Lower leg skin (tissue), 4 donors: ENCODE data around the gene ADCK1. TPM values are rescaled to one million over a fixed set of nuclear protein-coding genes. Genes with fewer than 3 reads are reported as not detected.
A peak's percentile ranks its signal among the peaks of the same experiment; 100 is the strongest.

Experiments used
- DNase-seq, 2 donors: peaks; one replicate each; pipeline ENCODE4 v3.0.0-alpha.2; 2019; ENCODE audit warnings: low spot score in 2 of 2
- H3K4me3 ChIP-seq: fragments of 200-600 bp; sonication (generic); 2 replicates; pipeline ENCODE4 v1.5.1; 2017; ENCODE audit warnings: mild to moderate bottlenecking, low read depth; ENCODE audit not compliant: poor library complexity, severe bottlenecking
- POLR2A ChIP-seq, 2 donors: fragments of 450-650 bp; IDR thresholded peaks; one replicate each; pipeline ENCODE4 v1.6.1; 2016 to 2017; ENCODE audit warnings: antibody characterized with exemption in 2 of 2, mild to moderate bottlenecking in 1 of 2, moderate library complexity in 1 of 2
- WGBS, 2 donors: methylation state at CpG; one replicate each; pipeline ENCODE4 v1.1.5; 2018; 5-methylcytosine and 5-hydroxymethylcytosine counted together
- intact Hi-C: fragments of 100-400 bp; cut with DNase I; formaldehyde crosslinking; loops from one replicate; pipeline ENCODE4 v1.15.0; 2023; ENCODE audit warnings: low total_unique reads
- total RNA-seq, 4 donors: library from RNA; depleted of rRNA; stranded (reverse); fragments of >200 nt; gene quantifications; one replicate each; pipeline ENCODE4 v1.1.0, GENCODE V29; 2016
- TF ChIP-seq, protein P1 (sequence below), 3 donors: fragments of 450-650 bp; IDR thresholded peaks; one replicate each; pipeline ENCODE4 v1.5.1; 2016; ENCODE audit warnings: antibody characterized with exemption in 3 of 3, mild to moderate bottlenecking in 3 of 3, moderate library complexity in 2 of 3

ADCK1 gene, protein sequence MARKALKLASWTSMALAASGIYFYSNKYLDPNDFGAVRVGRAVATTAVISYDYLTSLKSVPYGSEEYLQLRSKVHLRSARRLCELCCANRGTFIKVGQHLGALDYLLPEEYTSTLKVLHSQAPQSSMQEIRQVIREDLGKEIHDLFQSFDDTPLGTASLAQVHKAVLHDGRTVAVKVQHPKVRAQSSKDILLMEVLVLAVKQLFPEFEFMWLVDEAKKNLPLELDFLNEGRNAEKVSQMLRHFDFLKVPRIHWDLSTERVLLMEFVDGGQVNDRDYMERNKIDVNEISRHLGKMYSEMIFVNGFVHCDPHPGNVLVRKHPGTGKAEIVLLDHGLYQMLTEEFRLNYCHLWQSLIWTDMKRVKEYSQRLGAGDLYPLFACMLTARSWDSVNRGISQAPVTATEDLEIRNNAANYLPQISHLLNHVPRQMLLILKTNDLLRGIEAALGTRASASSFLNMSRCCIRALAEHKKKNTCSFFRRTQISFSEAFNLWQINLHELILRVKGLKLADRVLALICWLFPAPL
- total RNA-seq: 1 to 10 TPM; 5.7 to 8.5 (median 6.4) TPM

DNA sequence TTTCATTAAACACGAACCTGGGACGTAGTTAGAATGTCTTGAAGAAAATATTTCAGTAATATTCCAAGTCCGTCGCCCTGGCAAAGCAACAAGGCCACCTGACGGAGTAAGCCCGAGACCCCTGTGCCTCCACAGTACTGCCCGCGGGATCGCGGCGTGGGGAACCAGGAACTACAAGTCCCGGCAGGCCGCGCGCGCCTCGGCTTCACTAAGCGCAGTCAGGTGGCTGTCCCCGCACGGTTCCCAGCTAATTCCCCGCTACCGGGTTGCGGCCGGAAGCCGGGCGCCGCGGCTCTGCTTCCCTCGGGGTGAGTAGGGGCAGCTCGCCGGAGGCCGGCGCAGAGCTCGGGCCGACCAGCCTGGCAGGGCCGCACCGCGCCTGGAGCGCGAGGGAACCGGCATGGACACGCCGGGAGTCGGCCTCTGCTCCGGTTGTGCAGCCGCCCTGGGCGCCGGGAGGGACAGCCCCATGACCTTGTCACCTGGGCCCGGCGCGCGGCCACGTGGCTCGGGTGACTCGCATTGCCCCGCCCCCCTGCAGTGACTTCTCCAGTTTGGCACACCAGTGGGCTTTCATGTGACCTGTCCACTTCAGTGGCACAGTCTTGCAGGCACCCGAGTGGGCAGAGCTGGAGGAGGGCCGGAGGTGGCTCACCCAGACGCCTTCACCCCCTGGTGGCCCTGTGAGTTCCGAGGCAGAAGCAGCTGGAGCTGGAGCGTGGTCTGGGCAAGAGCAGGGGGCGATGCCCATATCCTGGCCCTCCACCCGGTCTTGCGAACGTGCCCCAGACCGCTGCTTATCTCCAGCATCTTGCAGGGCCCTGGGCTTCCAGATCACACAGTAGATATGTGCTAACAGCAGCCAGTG, at the start of gene ADCK1:
TSS of gene ADCK1 (plus strand) at position 247 of the 868 bp plus-strand sequence. CDS start 18,870 bp downstream, outside the sequence.
- TF ChIP-seq, protein P1, sequence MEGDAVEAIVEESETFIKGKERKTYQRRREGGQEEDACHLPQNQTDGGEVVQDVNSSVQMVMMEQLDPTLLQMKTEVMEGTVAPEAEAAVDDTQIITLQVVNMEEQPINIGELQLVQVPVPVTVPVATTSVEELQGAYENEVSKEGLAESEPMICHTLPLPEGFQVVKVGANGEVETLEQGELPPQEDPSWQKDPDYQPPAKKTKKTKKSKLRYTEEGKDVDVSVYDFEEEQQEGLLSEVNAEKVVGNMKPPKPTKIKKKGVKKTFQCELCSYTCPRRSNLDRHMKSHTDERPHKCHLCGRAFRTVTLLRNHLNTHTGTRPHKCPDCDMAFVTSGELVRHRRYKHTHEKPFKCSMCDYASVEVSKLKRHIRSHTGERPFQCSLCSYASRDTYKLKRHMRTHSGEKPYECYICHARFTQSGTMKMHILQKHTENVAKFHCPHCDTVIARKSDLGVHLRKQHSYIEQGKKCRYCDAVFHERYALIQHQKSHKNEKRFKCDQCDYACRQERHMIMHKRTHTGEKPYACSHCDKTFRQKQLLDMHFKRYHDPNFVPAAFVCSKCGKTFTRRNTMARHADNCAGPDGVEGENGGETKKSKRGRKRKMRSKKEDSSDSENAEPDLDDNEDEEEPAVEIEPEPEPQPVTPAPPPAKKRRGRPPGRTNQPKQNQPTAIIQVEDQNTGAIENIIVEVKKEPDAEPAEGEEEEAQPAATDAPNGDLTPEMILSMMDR (IDR thresholded peaks at IDR 0.05): peak in 1 of 3 donors; percentile 35
- no peak for TF ChIP-seq POLR2A (IDR thresholded peaks at IDR 0.05)
- intact Hi-C loops: no loop called here

DNA sequence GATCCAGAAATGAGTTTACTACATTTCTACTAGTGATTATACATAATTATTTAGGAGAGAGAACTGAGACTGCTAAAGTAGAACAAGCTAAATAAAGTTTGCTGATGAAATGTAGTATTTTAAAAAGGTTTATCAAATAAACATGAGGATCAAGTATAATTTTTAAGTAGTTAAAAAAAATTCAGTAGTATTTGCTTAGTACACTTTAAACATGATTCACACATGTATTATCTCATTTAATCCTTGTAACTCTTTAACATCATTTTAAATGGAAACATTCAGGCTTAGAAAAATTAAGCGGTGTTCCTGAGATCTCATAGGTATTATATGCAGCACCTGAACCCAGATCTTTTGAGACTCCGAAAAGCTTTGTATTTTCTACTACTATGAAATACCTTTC, 47.6 kb upstream of the ADCK1 start:
- intact Hi-C loops: no loop called here
- 93 to 98% methylated on average over 2 of the region's 2 CpGs for WGBS, 2 donors
- TF ChIP-seq, protein P1 (IDR thresholded peaks at IDR 0.05): no peak
- no peak for TF ChIP-seq POLR2A (IDR thresholded peaks at IDR 0.05)
- DNase-seq: no peak
- H3K4me3 ChIP-seq: no peak overlapping the region

More for the DNA sequence above, at the start of gene ADCK1:
- WGBS, 2 donors: 0 to 1% methylated on average over 27 to 44 of the region's 66 CpGs
- peak; percentile 85 to 98 for DNase-seq
- peak within 1 kb of the TSS; percentile 54 for H3K4me3 ChIP-seq

DNA sequence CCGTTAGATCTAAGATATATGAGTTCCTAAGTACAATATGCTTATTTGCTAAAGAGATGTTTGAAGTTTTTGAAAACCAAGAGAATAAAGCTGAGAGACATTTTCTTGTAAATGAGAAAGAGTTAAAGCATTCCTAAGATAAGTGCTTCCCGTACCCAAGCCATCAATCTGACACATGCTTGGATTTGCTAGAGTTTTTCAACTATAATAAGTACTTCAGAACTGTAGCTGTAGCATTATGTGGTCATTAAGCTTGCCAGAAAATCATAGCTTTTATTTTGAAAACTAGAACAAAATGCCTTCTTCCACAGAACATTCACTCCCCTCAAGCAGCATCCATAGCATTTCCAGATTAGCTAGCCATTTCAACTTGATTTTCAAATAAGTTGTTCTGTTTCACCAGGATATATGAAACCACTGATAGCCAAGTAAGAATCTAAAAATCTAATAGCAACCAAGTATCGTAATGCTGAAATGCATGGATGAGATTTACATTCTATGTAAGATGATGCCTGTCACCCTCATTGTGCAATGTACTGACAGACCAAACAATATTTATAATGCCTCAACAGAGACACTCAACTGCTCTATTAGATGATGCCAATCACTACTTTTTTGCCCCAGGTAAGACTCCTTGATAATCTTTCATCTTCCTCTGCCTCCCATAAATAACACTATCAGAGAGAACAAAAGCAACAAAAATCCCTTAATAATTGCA, 47.0 kb upstream of the ADCK1 start:
- 79 to 84% methylated on average over 3 of the region's 3 CpGs for WGBS, 2 donors
- DNase-seq: no peak
- TF ChIP-seq, protein P1 (IDR thresholded peaks at IDR 0.05): no peak
- TF ChIP-seq POLR2A (IDR thresholded peaks at IDR 0.05): no peak
- H3K4me3 ChIP-seq: no peak overlapping the region
- intact Hi-C loops: no loop called here

DNA sequence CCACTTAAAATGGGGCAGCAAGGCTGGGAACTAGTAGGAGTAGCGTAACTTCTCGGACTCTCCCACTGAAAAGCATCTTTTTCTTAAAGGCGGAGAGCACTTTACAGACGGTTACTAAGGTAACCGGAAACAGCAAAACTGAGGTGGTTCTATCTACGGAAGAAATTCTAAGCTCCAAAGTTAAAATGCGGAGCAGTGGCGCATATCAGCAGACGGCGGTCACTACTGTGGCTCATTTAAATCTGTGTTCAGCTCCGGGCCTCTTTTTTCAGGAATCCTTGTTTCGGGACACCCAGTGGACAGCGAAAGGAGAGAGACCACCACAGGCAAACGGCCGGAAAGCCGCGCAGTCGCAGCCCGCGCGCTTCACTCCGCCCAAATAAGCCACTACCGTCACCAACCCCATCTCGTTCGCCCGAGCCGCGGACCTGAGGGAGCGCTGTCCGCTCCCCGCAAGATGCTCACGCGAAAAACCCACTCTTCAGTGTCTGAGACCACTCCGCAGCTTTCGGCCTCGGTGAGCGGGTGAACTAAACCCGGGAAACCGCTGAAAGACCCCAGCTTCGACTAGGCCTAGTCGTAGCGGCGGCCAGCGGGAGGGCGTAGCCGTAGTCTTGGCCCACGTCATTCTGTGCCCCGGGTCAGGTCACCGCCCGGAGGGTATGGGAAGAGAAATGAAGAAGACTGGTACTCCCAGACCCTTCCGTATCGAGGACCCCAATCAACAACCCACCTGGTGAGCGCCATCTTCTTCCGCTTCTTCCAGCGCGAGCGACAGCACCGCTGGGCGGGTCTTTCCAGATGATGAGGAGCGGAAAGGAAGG, 39.3 kb upstream of the ADCK1 start, which contains the start of gene SNW1:
TSS of gene SNW1 (minus strand) at position 776 of the 824 bp plus-strand sequence. CDS start at position 747, 29 bp downstream.
- DNase-seq: peak; percentile 94 to 98
- 0 to 1% methylated on average over 58 to 60 of the region's 60 CpGs for WGBS, 2 donors
- peak in 1 of 2 donors; percentile 87 for TF ChIP-seq POLR2A (IDR thresholded peaks at IDR 0.05)
- TF ChIP-seq, protein P1 (IDR thresholded peaks at IDR 0.05): no peak
- intact Hi-C loops: no loop called here
- peak within 1 kb of the TSS; percentile 89 for H3K4me3 ChIP-seq
